GM18499 (cell line): Measurements from ENCODE around the gene MARK3.
"Not testable (repeated sequence)": the region's sequence is repeated elsewhere in the genome, so short reads cannot be mapped to it uniquely, and the experiment has no call there.

Source experiments
- ATAC-seq: cut with Tn5 transposase; IDR thresholded peaks from one replicate; pipeline ENCODE4 v1.9.1; 2021; ENCODE audit warnings: moderate number of reproducible peaks; ENCODE audit not compliant: insufficient read depth, unreplicated experiment

Gene MARK3

GRCh38 chr14:103508521-103509329 is 123.5 kb downstream of the MARK3 start:
- ATAC-seq: no peak

GRCh38 chr14:103509864-103510723 is 124.9 kb downstream of the MARK3 start:
- ATAC-seq: no peak

- no peak for ATAC-seq
Observed at GRCh38 chr14:103510724-103511693, 125.8 kb downstream of the MARK3 start.

GRCh38 chr14:103512180-103512579 is 127.0 kb downstream of the MARK3 start:
- ATAC-seq: not testable (repeated sequence)

GRCh38 chr14:103512701-103513611 is 127.7 kb downstream of the MARK3 start:
- ATAC-seq: no peak

GRCh38 chr14:103514596-103515421 is 129.6 kb downstream of the MARK3 start:
- no peak for ATAC-seq

- no peak for ATAC-seq
Observed at GRCh38 chr14:103516426-103517173, 131.4 kb downstream of the MARK3 start.

GRCh38 chr14:103517174-103517566 is 132.0 kb downstream of the MARK3 start:
- ATAC-seq: no peak

- ATAC-seq: no peak
Observed at GRCh38 chr14:103517721-103518421, 132.7 kb downstream of the MARK3 start.

- ATAC-seq: no peak
Observed at GRCh38 chr14:103518422-103519042, 133.3 kb downstream of the MARK3 start.

- ATAC-seq: no peak
Observed at GRCh38 chr14:103519043-103519836, 134.0 kb downstream of the MARK3 start.

GRCh38 chr14:103519837-103520212 is 134.6 kb downstream of the MARK3 start:
- no peak for ATAC-seq

- ATAC-seq: no peak
Observed at GRCh38 chr14:103520269-103520656, 135.0 kb downstream of the MARK3 start.

GRCh38 chr14:103520657-103521437 is 135.6 kb downstream of the MARK3 start:
- ATAC-seq: no peak

- ATAC-seq: no peak
Observed at GRCh38 chr14:103521438-103521950, 136.3 kb downstream of the MARK3 start.
